Neural cell (in vitro differentiated cells): ENCODE measurements around the gene GGN. TPM values are rescaled to one million over a fixed set of nuclear protein-coding genes. Genes with fewer than 3 reads are reported as not detected.
"Not testable (repeated sequence)": the region's sequence is repeated elsewhere in the genome, so short reads cannot be mapped to it uniquely, and the experiment has no call there.

Source experiments
- H2AFZ ChIP-seq: fragments of 200-600, 300-800 bp; sonication (generic), shearing (Covaris generic); 2 replicates; pipeline ENCODE4 v1.6.0; 2014; ENCODE audit warnings: low read depth, mild to moderate bottlenecking, antibody characterized with exemption, low read length, moderate library complexity
- H3F3A ChIP-seq: fragments of 200-600 bp; shearing (Covaris generic); 2 replicates; pipeline ENCODE4 v1.6.1; 2016; ENCODE audit warnings: mild to moderate bottlenecking, moderate library complexity, mixed read lengths, antibody characterized with exemption, low read length; ENCODE audit not compliant: insufficient read depth, poor library complexity, severe bottlenecking
- H3K27ac ChIP-seq: fragments of 200-600, 300-800 bp; sonication (generic), shearing (Covaris generic); 2 replicates; pipeline ENCODE4 v1.5.1; 2014; ENCODE audit warnings: mild to moderate bottlenecking, low read length, moderate library complexity
- H3K27me3 ChIP-seq: fragments of 300-800, 200-600 bp; sonication (generic), shearing (Covaris generic); 2 replicates; pipeline ENCODE4 v1.6.0; 2014; ENCODE audit warnings: mild to moderate bottlenecking, low read depth, low read length, moderate library complexity; ENCODE audit not compliant: insufficient read depth
- H3K36me3 ChIP-seq: fragments of 300-800, 200-600 bp; sonication (generic), shearing (Covaris generic); 2 replicates; pipeline ENCODE4 v1.5.1; 2014; ENCODE audit warnings: mild to moderate bottlenecking, antibody characterized with exemption, low read length, moderate library complexity; ENCODE audit not compliant: insufficient read depth
- H3K4me2 ChIP-seq: fragments of 300-800, 200-600 bp; sonication (generic), shearing (Covaris generic); 2 replicates; pipeline ENCODE4 v1.6.0; 2014; ENCODE audit warnings: mild to moderate bottlenecking, low read length
- H3K4me3 ChIP-seq: fragments of 300-800, 200-600 bp; sonication (generic), shearing (Covaris generic); 2 replicates; pipeline ENCODE4 v1.5.1; 2014; ENCODE audit warnings: mild to moderate bottlenecking, low read length, moderate library complexity
- H3K79me2 ChIP-seq: fragments of 200-600 bp; shearing (Covaris generic); replicated peaks from 2 replicates; pipeline ENCODE4 v1.6.0; 2014; ENCODE audit warnings: mild to moderate bottlenecking, low read length, moderate library complexity; ENCODE audit not compliant: insufficient read depth
- H3K9ac ChIP-seq: fragments of 300-800, 200-600 bp; sonication (generic), shearing (Covaris generic); 2 replicates; pipeline ENCODE4 v1.6.1; 2016; ENCODE audit warnings: mild to moderate bottlenecking, low read length, mixed read lengths
- H3K9me2 ChIP-seq: fragments of 200-600 bp; shearing (Covaris generic); 2 replicates; pipeline ENCODE4 v1.6.1; 2016; ENCODE audit warnings: mild to moderate bottlenecking, low read length, mixed read lengths; ENCODE audit not compliant: insufficient read depth
- H3K9me3 ChIP-seq: fragments of 200-600, 300-800 bp; sonication (generic), shearing (Covaris generic); 2 replicates; pipeline ENCODE4 v1.6.1; 2016; ENCODE audit warnings: mild to moderate bottlenecking, mixed run types, low read length, moderate library complexity, mixed read lengths
- H4K20me1 ChIP-seq: fragments of 200-600 bp; shearing (Covaris generic); 2 replicates; pipeline ENCODE4 v1.6.1; 2016; ENCODE audit warnings: mild to moderate bottlenecking, mixed run types; ENCODE audit not compliant: insufficient read depth
- CTCF ChIP-seq: fragments of 450-650 bp; IDR thresholded peaks from 2 replicates; pipeline ENCODE4 v1.5.1; 2014; ENCODE audit warnings: antibody characterized with exemption, mild to moderate bottlenecking, moderate library complexity; ENCODE audit not compliant: poor library complexity, severe bottlenecking
- EP300 ChIP-seq: fragments of 450-650 bp; conservative IDR thresholded peaks from 2 replicates; pipeline ENCODE4 v1.6.1; 2014; ENCODE audit warnings: antibody characterized with exemption, mild to moderate bottlenecking, moderate library complexity; ENCODE audit not compliant: poor library complexity, severe bottlenecking
- EZH2 ChIP-seq: fragments of 200-600, 300-800 bp; shearing (Covaris generic), sonication (generic); IDR thresholded peaks from 2 replicates; pipeline ENCODE4 v1.6.1; 2014; ENCODE audit warnings: antibody characterized with exemption, low read length, borderline replicate concordance, mild to moderate bottlenecking; ENCODE audit not compliant: insufficient read depth, poor library complexity, severe bottlenecking
- MXI1 ChIP-seq: fragments of 450-650 bp; conservative IDR thresholded peaks from 2 replicates; pipeline ENCODE4 v1.6.1; 2014; ENCODE audit warnings: antibody characterized with exemption, mild to moderate bottlenecking; ENCODE audit not compliant: poor library complexity, severe bottlenecking
- POLR2AphosphoS5 ChIP-seq: IDR thresholded peaks from 2 replicates; pipeline ENCODE4 v1.6.1; 2012
- RAD21 ChIP-seq: fragments of 450-650 bp; conservative IDR thresholded peaks from 2 replicates; pipeline ENCODE4 v1.6.1; 2014; ENCODE audit warnings: antibody characterized with exemption, mild to moderate bottlenecking, moderate library complexity
- REST ChIP-seq: IDR thresholded peaks from 2 replicates; pipeline ENCODE4 v1.6.1; 2012; ENCODE audit warnings: borderline replicate concordance
- SMC3 ChIP-seq: fragments of 450-650 bp; conservative IDR thresholded peaks from 2 replicates; pipeline ENCODE4 v1.6.1; 2014; ENCODE audit warnings: antibody characterized with exemption, mild to moderate bottlenecking, moderate library complexity; ENCODE audit not compliant: poor library complexity
- TAF1 ChIP-seq: IDR thresholded peaks from 2 replicates; pipeline ENCODE4 v1.6.1; 2012; ENCODE audit warnings: low read depth
- polyA plus RNA-seq: library from polyadenylated mRNA; depleted of rRNA; stranded (reverse); fragments of >200 nt; gene quantifications from 2 replicates; pipeline ENCODE4 v1.2.3, GENCODE V29; 2014

GGN gene
- polyA plus RNA-seq, 1 donor from 2014 or later: 0.21 TPM

GRCh38 chr19:38369584-38369983 is 18.2 kb downstream of the GGN start:
- H3K9me3 ChIP-seq: no peaks in the 10 kb centered on the region
- no peak overlapping the region for H3K4me3 ChIP-seq
- H3K36me3 ChIP-seq: no peaks in the 10 kb centered on the region
- H3K4me2 ChIP-seq: no peak overlapping the region
- H3K9ac ChIP-seq: no peak overlapping the region
- TF ChIP-seq MXI1 (no peak), CTCF (no peak), RAD21 (no peak), SMC3 (no peak), EZH2 (no peak), TAF1 (no peak), POLR2AphosphoS5 (no peak)
- no peaks in the 10 kb centered on the region for H3K79me2 ChIP-seq
- H3K9me2 ChIP-seq: no peaks in the 10 kb centered on the region
- H4K20me1 ChIP-seq: no peaks in the 10 kb centered on the region
- H3K27ac ChIP-seq: no peak overlapping the region
- no peaks in the 10 kb centered on the region for H3K27me3 ChIP-seq
- no peaks in the 10 kb centered on the region for H3F3A ChIP-seq
- H2AFZ ChIP-seq: no peak overlapping the region

- peaks cover 8% of the 10 kb centered on the region for H3K27me3 ChIP-seq
- H3K4me3 ChIP-seq: no peak overlapping the region
- no peaks in the 10 kb centered on the region for H3K36me3 ChIP-seq
- H3K4me2 ChIP-seq: no peak overlapping the region
- H3K9me2 ChIP-seq: no peaks in the 10 kb centered on the region
- no peaks in the 10 kb centered on the region for H3F3A ChIP-seq
- H2AFZ ChIP-seq: no peak overlapping the region
- H3K9me3 ChIP-seq: no peaks in the 10 kb centered on the region
- no peaks in the 10 kb centered on the region for H4K20me1 ChIP-seq
- TF ChIP-seq CTCF (no peak), POLR2AphosphoS5 (no peak), RAD21 (no peak), EP300 (no peak), REST (no peak), MXI1 (no peak), TAF1 (no peak), EZH2 (no peak), SMC3 (no peak)
- no peak overlapping the region for H3K27ac ChIP-seq
- H3K9ac ChIP-seq: no peak overlapping the region
- no peaks in the 10 kb centered on the region for H3K79me2 ChIP-seq
Measured at GRCh38 chr19:38367041-38367440, 20.8 kb downstream of the GGN start.

GRCh38 chr19:38362946-38363688 is 24.7 kb downstream of the GGN start:
- Histone ChIP-seq H3K4me2 (peak overlapping the region; percentile 78), H3K4me3 (peak overlapping the region; percentile 88), H3K27me3 (peaks cover 23% of the 10 kb centered on the region)
- not testable (repeated sequence) for H3K9ac ChIP-seq, H4K20me1 ChIP-seq, H3F3A ChIP-seq, H3K9me2 ChIP-seq, H3K27ac ChIP-seq, H2AFZ ChIP-seq, H3K36me3 ChIP-seq, H3K9me3 ChIP-seq, H3K79me2 ChIP-seq
